ENCODE data around the gene SGK1.
A peak's percentile ranks its signal among the peaks of the same experiment; 100 is the strongest.
"Not testable (repeated sequence)": the region's sequence is repeated elsewhere in the genome, so short reads cannot be mapped to it uniquely, and the experiment has no call there.

SGK1 gene

GRCh38 chr6:134204031-134204430 lies 113.9 kb downstream of the SGK1 start:
- no peak for TF ChIP-seq CTCF (IDR thresholded peaks at IDR 0.05; ENCODE audit: insufficient read depth, low read depth, low read length, missing control alignments)
- no peak overlapping the region for H3K4me3 ChIP-seq (ENCODE audit: low read depth, low read length)
- no peak for DNase-seq (ENCODE audit: low read depth)

GRCh38 chr6:134201716-134202115 lies 116.2 kb downstream of the SGK1 start:
- no peak for TF ChIP-seq CTCF (IDR thresholded peaks at IDR 0.05; ENCODE audit: insufficient read depth, low read depth, low read length, missing control alignments)
- no peak for DNase-seq (ENCODE audit: low read depth)
- no peak overlapping the region for H3K4me3 ChIP-seq (ENCODE audit: low read depth, low read length)

- peak; percentile 67 for DNase-seq (ENCODE audit: low read depth)
- TF ChIP-seq CTCF (IDR thresholded peaks at IDR 0.05; ENCODE audit: insufficient read depth, low read depth, low read length, missing control alignments), result no peak
- H3K4me3 ChIP-seq (ENCODE audit: low read depth, low read length), result no peak overlapping the region
Observed at GRCh38 chr6:134199848-134200606, 117.9 kb downstream of the SGK1 start.

- H3K4me3 ChIP-seq (ENCODE audit: low read depth, low read length), result no peak overlapping the region
- DNase-seq (ENCODE audit: low read depth), result no peak
- no peak for TF ChIP-seq CTCF (IDR thresholded peaks at IDR 0.05; ENCODE audit: insufficient read depth, low read depth, low read length, missing control alignments)
Observed at GRCh38 chr6:134198093-134198492, 119.8 kb downstream of the SGK1 start.

GRCh38 chr6:134197685-134198084 lies 120.2 kb downstream of the SGK1 start:
- not testable (repeated sequence) for DNase-seq (ENCODE audit: low read depth); H3K4me3 ChIP-seq (ENCODE audit: low read depth, low read length)

- H3K4me3 ChIP-seq (ENCODE audit: low read depth, low read length), result no peak overlapping the region
- peak; percentile 81 for DNase-seq (ENCODE audit: low read depth)
- no peak for TF ChIP-seq CTCF (IDR thresholded peaks at IDR 0.05; ENCODE audit: insufficient read depth, low read depth, low read length, missing control alignments)
Observed at GRCh38 chr6:134196568-134197193, 121.2 kb downstream of the SGK1 start.

GRCh38 chr6:134195985-134196384 lies 121.9 kb downstream of the SGK1 start:
- H3K4me3 ChIP-seq (ENCODE audit: low read depth, low read length), result no peak overlapping the region
- TF ChIP-seq CTCF (IDR thresholded peaks at IDR 0.05; ENCODE audit: insufficient read depth, low read depth, low read length, missing control alignments), result no peak
- no peak for DNase-seq (ENCODE audit: low read depth)

All from GM12865 (cell line).